HUDEP-2 (cell line): Measurements from ENCODE around the gene FPR3.

Experiments used
- DNase-seq, 76 experiments: peaks; one replicate each; lab custom pipeline; 2025; ENCODE audit not compliant: unreplicated experiment in 76 of 76; lab: John Stamatoyannopoulos, UW

Gene FPR3

DNA sequence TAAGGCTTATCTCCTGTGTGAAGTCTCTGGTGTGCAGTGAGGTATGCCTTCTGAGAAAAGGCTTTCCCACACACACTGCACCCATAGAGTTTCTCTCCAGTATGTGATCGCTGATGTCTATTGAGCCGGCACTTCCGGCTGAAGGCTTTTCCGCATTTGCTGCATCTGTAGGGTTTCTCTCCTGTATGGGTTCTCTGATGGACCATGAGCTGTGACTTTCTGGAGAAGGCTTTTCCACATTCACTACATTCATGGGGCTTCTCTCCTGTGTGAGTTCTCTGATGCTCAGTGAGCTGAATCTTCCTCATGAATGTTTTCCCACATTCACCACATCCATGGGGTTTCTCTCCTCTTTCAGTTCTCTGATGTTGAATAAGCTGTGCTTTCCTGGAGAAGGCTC is 78.1 kb downstream of the FPR3 start:
- DNase-seq, result no peak
